ENCODE results near the gene SIGLEC7.

GRCh38 chr19:51125421-51126075, 16.6 kb upstream of the SIGLEC7 start:
- TF ChIP-seq CTCF (conservative IDR thresholded peaks at IDR 0.05; ENCODE audit: low read depth, low read length) (no peak), EZH2 (IDR thresholded peaks at IDR 0.05; ENCODE audit: low read length, unreplicated experiment) (no peak)

Measured in PC-3 (cell line).